ENCODE data around the gene ABLIM2. TPM values are rescaled to one million over a fixed set of nuclear protein-coding genes. Genes with fewer than 3 reads are reported as not detected.

ABLIM2 gene
- total RNA-seq, 4 donors from 2014 or later, result 4.2 to 28.5 (median 8.7) TPM

GRCh38 chr4:7981738-7982394 lies 176.7 kb downstream of the ABLIM2 start:
- TF ChIP-seq POLR2A (IDR thresholded peaks at IDR 0.05; ENCODE audit: low read depth) (no peak), POLR2AphosphoS5 (IDR thresholded peaks at IDR 0.05) (no peak), CTCF (IDR thresholded peaks at IDR 0.05) (no peak), EP300 (IDR thresholded peaks at IDR 0.05) (no peak)
- no peak overlapping the region for H3K4me3 ChIP-seq
- H3K27me3 ChIP-seq, result no peaks in the 10 kb centered on the region
- H3K9me3 ChIP-seq, result no peaks in the 10 kb centered on the region
- intact Hi-C loops (cut with DNase I), result no loop called here
- 97% methylated on average over 6 of the region's 8 CpGs for WGBS
- DNase-seq (ENCODE audit: extremely low spot score), result no peak
- no peak overlapping the region for H3K27ac ChIP-seq (replicated peaks in 1 of 4)
- no peaks in the 10 kb centered on the region for H3K36me3 ChIP-seq
- H3K4me1 ChIP-seq, result peaks cover 19 to 34% (median 26%) of the 10 kb centered on the region in 4 donors

- Histone ChIP-seq H3K9me3 (no peaks in the 10 kb centered on the region), H3K4me1 (peaks cover 13 to 20% (median 15%) of the 10 kb centered on the region in 4 donors), H3K36me3 (no peaks in the 10 kb centered on the region), H3K27ac (replicated peaks in 1 of 4) (no peak overlapping the region), H3K27me3 (no peaks in the 10 kb centered on the region), H3K4me3 (no peak overlapping the region)
- no peak for DNase-seq (ENCODE audit: extremely low spot score)
- intact Hi-C loops (cut with DNase I), result no loop called here
- 72% methylated on average over 2 of the region's 2 CpGs for WGBS
- TF ChIP-seq POLR2A (IDR thresholded peaks at IDR 0.05; ENCODE audit: low read depth) (no peak), EP300 (IDR thresholded peaks at IDR 0.05) (no peak), CTCF (IDR thresholded peaks at IDR 0.05) (no peak), POLR2AphosphoS5 (IDR thresholded peaks at IDR 0.05) (no peak)
These were observed 178.6 kb downstream of the ABLIM2 start for GRCh38 chr4:7980036-7980435.

- Histone ChIP-seq H3K27me3 (no peaks in the 10 kb centered on the region), H3K4me1 (peaks cover 13 to 20% (median 15%) of the 10 kb centered on the region in 4 donors), H3K4me3 (no peak overlapping the region), H3K36me3 (no peaks in the 10 kb centered on the region), H3K9me3 (no peaks in the 10 kb centered on the region), H3K27ac (replicated peaks in 1 of 4) (no peak overlapping the region)
- intact Hi-C loops (cut with DNase I), result no loop called here
- WGBS, result 82% methylated on average over 4 of the region's 4 CpGs
- no peak for DNase-seq (ENCODE audit: extremely low spot score)
- TF ChIP-seq POLR2A (IDR thresholded peaks at IDR 0.05; ENCODE audit: low read depth), result no peak
- TF ChIP-seq EP300 (IDR thresholded peaks at IDR 0.05), result no peak
- TF ChIP-seq POLR2AphosphoS5 (IDR thresholded peaks at IDR 0.05), result no peak
- TF ChIP-seq CTCF (IDR thresholded peaks at IDR 0.05), result no peak
These were observed 179.0 kb downstream of the ABLIM2 start for GRCh38 chr4:7979652-7979968.

- Histone ChIP-seq H3K4me3 (no peak overlapping the region), H3K36me3 (no peaks in the 10 kb centered on the region), H3K9me3 (no peaks in the 10 kb centered on the region), H3K27ac (replicated peaks in 1 of 4) (peak overlapping the region in 2 of 4 donors; percentile 12 to 43), H3K27me3 (no peaks in the 10 kb centered on the region), H3K4me1 (peaks cover 13 to 21% (median 16%) of the 10 kb centered on the region in 4 donors)
- no peak for DNase-seq (ENCODE audit: extremely low spot score)
- intact Hi-C loops (cut with DNase I), result no loop called here
- TF ChIP-seq POLR2AphosphoS5 (IDR thresholded peaks at IDR 0.05), result no peak
- no peak for TF ChIP-seq CTCF (IDR thresholded peaks at IDR 0.05)
- TF ChIP-seq EP300 (IDR thresholded peaks at IDR 0.05), result no peak
- TF ChIP-seq POLR2A (IDR thresholded peaks at IDR 0.05; ENCODE audit: low read depth), result no peak
- 78% methylated on average over 9 of the region's 17 CpGs for WGBS
These were observed 179.5 kb downstream of the ABLIM2 start for GRCh38 chr4:7978907-7979651.
